SK-N-SH treated with all-trans-retinoic acid at 6 μM for 48 hours (cell line): ENCODE results near the gene UGT2B17.
"Not testable (repeated sequence)": the region's sequence is repeated elsewhere in the genome, so short reads cannot be mapped to it uniquely, and the experiment has no call there.

Experiments
- ATAC-seq: fragments of 200-7000 bp; cut with Tn5 transposase; 3 replicates; pipeline ENCODE4 v1.9.1; 2020; ENCODE audit warnings: mild to moderate bottlenecking, moderate library complexity
- ARNTL ChIP-seq: fragments of 450-650 bp; formaldehyde crosslinking; IDR thresholded peaks from 2 replicates; pipeline ENCODE4 v1.5.0; 2020; ENCODE audit warnings: low read depth, mild to moderate bottlenecking, moderate library complexity, borderline replicate concordance
- BACH2 ChIP-seq: fragments of 250-450 bp; sonication (Bioruptor Pico); IDR thresholded peaks from 2 replicates; pipeline ENCODE4 v1.9.0; 2021; ENCODE audit warnings: mild to moderate bottlenecking, borderline replicate concordance
- CSDC2 ChIP-seq: fragments of 250-450 bp; sonication (Bioruptor Pico); IDR thresholded peaks from 2 replicates; pipeline ENCODE4 v1.5.0; 2020; ENCODE audit warnings: mild to moderate bottlenecking, moderate library complexity
- ESRRG ChIP-seq: fragments of 250-450 bp; sonication (Bioruptor Pico); IDR thresholded peaks from 2 replicates; pipeline ENCODE4 v1.6.1; 2021; ENCODE audit warnings: mild to moderate bottlenecking
- GLIS3 ChIP-seq: fragments of 250-450 bp; sonication (Bioruptor Pico); IDR thresholded peaks from 2 replicates; pipeline ENCODE4 v1.5.0; 2020; ENCODE audit warnings: mild to moderate bottlenecking, moderate library complexity
- ISL1 ChIP-seq: fragments of 250-450 bp; sonication (Bioruptor Pico); IDR thresholded peaks from 2 replicates; pipeline ENCODE4 v2.1.2; 2022; ENCODE audit warnings: mild to moderate bottlenecking, moderate library complexity
- OSR1 ChIP-seq: fragments of 250-450 bp; sonication (Bioruptor Pico); IDR thresholded peaks from 2 replicates; pipeline ENCODE4 v1.8.0; 2022; ENCODE audit warnings: moderate library complexity, mild to moderate bottlenecking, inconsistent platforms
- PPARA ChIP-seq: fragments of 250-450 bp; sonication (Bioruptor Pico); IDR thresholded peaks from 2 replicates; pipeline ENCODE4 v1.5.0; 2020; ENCODE audit warnings: mild to moderate bottlenecking, borderline replicate concordance
- RARB ChIP-seq: fragments of 250-450 bp; sonication (Bioruptor Pico); IDR thresholded peaks from 2 replicates; pipeline ENCODE4 v1.8.0; 2021; ENCODE audit warnings: mild to moderate bottlenecking, moderate library complexity
- TCF4 ChIP-seq: fragments of 250-450 bp; sonication (Bioruptor Pico); IDR thresholded peaks from 2 replicates; pipeline ENCODE4 v1.8.0; 2021; ENCODE audit warnings: mild to moderate bottlenecking, moderate library complexity, borderline replicate concordance
- TOX ChIP-seq: fragments of 250-450 bp; sonication (Bioruptor Pico); IDR thresholded peaks from 2 replicates; pipeline ENCODE4 v1.8.0; 2021; ENCODE audit warnings: mild to moderate bottlenecking, moderate library complexity, borderline replicate concordance
- ZC3H10 ChIP-seq: fragments of 250-450 bp; sonication (Bioruptor Pico); IDR thresholded peaks from 2 replicates; pipeline ENCODE4 v1.5.1; 2021; ENCODE audit warnings: mild to moderate bottlenecking, moderate library complexity
- ZFP3 ChIP-seq: fragments of 250-450 bp; sonication (Bioruptor Pico); IDR thresholded peaks from 2 replicates; pipeline ENCODE4 v1.5.0; 2020; ENCODE audit warnings: mild to moderate bottlenecking, moderate library complexity
- ZFP30 ChIP-seq: fragments of 450-650 bp; formaldehyde crosslinking; IDR thresholded peaks from 2 replicates; pipeline ENCODE4 v1.5.0; 2022; ENCODE audit warnings: mild to moderate bottlenecking, moderate library complexity
- ZNF565 ChIP-seq: fragments of 450-650 bp; formaldehyde crosslinking; conservative IDR thresholded peaks from 2 replicates; pipeline ENCODE4 v1.5.0; 2020; ENCODE audit warnings: low read depth, mild to moderate bottlenecking, moderate library complexity
- ZNF70 ChIP-seq: fragments of 450-650 bp; formaldehyde crosslinking; IDR thresholded peaks from 2 replicates; pipeline ENCODE4 v1.5.0; 2020; ENCODE audit warnings: mild to moderate bottlenecking, moderate library complexity
- ZNF8 ChIP-seq: fragments of 450-650 bp; formaldehyde crosslinking; IDR thresholded peaks from 2 replicates; pipeline ENCODE4 v1.5.0; 2020; ENCODE audit warnings: mild to moderate bottlenecking, moderate library complexity
- TF ChIP-seq, protein P1 (sequence below): fragments of 250-450 bp; sonication (Bioruptor Pico); IDR thresholded peaks from 2 replicates; pipeline ENCODE4 v1.5.1; 2020; ENCODE audit warnings: low read depth, mild to moderate bottlenecking, moderate library complexity
- TF ChIP-seq, protein P2 (sequence below): fragments of 250-450 bp; sonication (Bioruptor Pico); IDR thresholded peaks from 2 replicates; pipeline ENCODE4 v1.5.0; 2020; ENCODE audit warnings: mild to moderate bottlenecking, moderate library complexity
- TF ChIP-seq, protein P3 (sequence below): fragments of 250-450 bp; sonication (Bioruptor Pico); IDR thresholded peaks from 2 replicates; pipeline ENCODE4 v1.5.1; 2021; ENCODE audit warnings: mild to moderate bottlenecking, moderate library complexity
- TF ChIP-seq, protein P4 (sequence below): fragments of 250-450 bp; sonication (Bioruptor Pico); IDR thresholded peaks from 2 replicates; pipeline ENCODE4 v1.8.0; 2020; ENCODE audit warnings: mild to moderate bottlenecking, moderate library complexity, borderline replicate concordance
- TF ChIP-seq, protein P5 (sequence below): fragments of 250-450 bp; sonication (Bioruptor Pico); IDR thresholded peaks from 2 replicates; pipeline ENCODE4 v1.8.0; 2021; ENCODE audit warnings: low read depth, mild to moderate bottlenecking, moderate library complexity, borderline replicate concordance

UGT2B17 gene

DNA sequence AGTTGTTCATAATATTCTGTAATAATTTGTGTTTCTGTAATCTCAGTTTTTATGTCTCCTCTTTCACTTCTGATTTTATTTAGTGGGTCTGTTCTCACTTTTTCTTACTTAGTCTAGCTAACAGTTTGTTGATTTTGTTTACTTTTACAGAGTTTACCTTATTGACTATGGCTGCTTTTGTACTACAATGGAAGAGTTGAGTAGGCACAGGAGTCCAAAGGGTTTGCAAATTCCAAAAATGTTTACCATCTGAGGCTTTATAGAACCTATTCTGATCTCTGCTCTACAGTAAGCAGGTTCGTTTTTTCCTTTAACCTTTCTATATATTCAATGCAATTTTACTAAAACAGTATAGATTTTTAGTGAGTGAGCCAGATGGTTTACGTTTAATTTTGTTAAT lies 55.1 kb downstream of the UGT2B17 start:
- no peak for TF ChIP-seq TOX
- TF ChIP-seq, protein P1, sequence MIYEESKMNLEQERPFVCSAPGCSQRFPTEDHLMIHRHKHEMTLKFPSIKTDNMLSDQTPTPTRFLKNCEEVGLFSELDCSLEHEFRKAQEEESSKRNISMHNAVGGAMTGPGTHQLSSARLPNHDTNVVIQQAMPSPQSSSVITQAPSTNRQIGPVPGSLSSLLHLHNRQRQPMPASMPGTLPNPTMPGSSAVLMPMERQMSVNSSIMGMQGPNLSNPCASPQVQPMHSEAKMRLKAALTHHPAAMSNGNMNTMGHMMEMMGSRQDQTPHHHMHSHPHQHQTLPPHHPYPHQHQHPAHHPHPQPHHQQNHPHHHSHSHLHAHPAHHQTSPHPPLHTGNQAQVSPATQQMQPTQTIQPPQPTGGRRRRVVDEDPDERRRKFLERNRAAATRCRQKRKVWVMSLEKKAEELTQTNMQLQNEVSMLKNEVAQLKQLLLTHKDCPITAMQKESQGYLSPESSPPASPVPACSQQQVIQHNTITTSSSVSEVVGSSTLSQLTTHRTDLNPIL (CRISPR knock-in tag) = no peak
- TF ChIP-seq, protein P2, sequence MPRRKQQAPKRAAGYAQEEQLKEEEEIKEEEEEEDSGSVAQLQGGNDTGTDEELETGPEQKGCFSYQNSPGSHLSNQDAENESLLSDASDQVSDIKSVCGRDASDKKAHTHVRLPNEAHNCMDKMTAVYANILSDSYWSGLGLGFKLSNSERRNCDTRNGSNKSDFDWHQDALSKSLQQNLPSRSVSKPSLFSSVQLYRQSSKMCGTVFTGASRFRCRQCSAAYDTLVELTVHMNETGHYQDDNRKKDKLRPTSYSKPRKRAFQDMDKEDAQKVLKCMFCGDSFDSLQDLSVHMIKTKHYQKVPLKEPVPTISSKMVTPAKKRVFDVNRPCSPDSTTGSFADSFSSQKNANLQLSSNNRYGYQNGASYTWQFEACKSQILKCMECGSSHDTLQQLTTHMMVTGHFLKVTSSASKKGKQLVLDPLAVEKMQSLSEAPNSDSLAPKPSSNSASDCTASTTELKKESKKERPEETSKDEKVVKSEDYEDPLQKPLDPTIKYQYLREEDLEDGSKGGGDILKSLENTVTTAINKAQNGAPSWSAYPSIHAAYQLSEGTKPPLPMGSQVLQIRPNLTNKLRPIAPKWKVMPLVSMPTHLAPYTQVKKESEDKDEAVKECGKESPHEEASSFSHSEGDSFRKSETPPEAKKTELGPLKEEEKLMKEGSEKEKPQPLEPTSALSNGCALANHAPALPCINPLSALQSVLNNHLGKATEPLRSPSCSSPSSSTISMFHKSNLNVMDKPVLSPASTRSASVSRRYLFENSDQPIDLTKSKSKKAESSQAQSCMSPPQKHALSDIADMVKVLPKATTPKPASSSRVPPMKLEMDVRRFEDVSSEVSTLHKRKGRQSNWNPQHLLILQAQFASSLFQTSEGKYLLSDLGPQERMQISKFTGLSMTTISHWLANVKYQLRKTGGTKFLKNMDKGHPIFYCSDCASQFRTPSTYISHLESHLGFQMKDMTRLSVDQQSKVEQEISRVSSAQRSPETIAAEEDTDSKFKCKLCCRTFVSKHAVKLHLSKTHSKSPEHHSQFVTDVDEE (CRISPR knock-in tag) = no peak
- no peak for TF ChIP-seq ZNF70 (CRISPR knock-in tag)
- TF ChIP-seq GLIS3 (CRISPR knock-in tag) = no peak
- TF ChIP-seq PPARA = no peak
- TF ChIP-seq, protein P3, sequence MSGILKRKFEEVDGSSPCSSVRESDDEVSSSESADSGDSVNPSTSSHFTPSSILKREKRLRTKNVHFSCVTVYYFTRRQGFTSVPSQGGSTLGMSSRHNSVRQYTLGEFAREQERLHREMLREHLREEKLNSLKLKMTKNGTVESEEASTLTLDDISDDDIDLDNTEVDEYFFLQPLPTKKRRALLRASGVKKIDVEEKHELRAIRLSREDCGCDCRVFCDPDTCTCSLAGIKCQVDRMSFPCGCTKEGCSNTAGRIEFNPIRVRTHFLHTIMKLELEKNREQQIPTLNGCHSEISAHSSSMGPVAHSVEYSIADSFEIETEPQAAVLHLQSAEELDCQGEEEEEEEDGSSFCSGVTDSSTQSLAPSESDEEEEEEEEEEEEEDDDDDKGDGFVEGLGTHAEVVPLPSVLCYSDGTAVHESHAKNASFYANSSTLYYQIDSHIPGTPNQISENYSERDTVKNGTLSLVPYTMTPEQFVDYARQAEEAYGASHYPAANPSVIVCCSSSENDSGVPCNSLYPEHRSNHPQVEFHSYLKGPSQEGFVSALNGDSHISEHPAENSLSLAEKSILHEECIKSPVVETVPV (CRISPR knock-in tag) = no peak
- TF ChIP-seq, protein P4, sequence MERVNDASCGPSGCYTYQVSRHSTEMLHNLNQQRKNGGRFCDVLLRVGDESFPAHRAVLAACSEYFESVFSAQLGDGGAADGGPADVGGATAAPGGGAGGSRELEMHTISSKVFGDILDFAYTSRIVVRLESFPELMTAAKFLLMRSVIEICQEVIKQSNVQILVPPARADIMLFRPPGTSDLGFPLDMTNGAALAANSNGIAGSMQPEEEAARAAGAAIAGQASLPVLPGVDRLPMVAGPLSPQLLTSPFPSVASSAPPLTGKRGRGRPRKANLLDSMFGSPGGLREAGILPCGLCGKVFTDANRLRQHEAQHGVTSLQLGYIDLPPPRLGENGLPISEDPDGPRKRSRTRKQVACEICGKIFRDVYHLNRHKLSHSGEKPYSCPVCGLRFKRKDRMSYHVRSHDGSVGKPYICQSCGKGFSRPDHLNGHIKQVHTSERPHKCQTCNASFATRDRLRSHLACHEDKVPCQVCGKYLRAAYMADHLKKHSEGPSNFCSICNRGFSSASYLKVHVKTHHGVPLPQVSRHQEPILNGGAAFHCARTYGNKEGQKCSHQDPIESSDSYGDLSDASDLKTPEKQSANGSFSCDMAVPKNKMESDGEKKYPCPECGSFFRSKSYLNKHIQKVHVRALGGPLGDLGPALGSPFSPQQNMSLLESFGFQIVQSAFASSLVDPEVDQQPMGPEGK (CRISPR knock-in tag) = no peak
- no peak for TF ChIP-seq ZFP3
- TF ChIP-seq, protein P5, sequence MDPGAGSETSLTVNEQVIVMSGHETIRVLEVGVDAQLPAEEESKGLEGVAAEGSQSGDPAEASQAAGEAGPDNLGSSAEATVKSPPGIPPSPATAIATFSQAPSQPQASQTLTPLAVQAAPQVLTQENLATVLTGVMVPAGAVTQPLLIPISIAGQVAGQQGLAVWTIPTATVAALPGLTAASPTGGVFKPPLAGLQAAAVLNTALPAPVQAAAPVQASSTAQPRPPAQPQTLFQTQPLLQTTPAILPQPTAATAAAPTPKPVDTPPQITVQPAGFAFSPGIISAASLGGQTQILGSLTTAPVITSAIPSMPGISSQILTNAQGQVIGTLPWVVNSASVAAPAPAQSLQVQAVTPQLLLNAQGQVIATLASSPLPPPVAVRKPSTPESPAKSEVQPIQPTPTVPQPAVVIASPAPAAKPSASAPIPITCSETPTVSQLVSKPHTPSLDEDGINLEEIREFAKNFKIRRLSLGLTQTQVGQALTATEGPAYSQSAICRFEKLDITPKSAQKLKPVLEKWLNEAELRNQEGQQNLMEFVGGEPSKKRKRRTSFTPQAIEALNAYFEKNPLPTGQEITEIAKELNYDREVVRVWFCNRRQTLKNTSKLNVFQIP (CRISPR knock-in tag) = no peak
- TF ChIP-seq ESRRG = no peak
- no peak for TF ChIP-seq ZNF8 (CRISPR knock-in tag)
- no peak for TF ChIP-seq TCF4
- TF ChIP-seq OSR1 (CRISPR knock-in tag) = no peak
- TF ChIP-seq ARNTL (CRISPR knock-in tag) = no peak
- TF ChIP-seq ZFP30 (CRISPR knock-in tag) = no peak
- TF ChIP-seq ISL1 (CRISPR knock-in tag) = no peak
- TF ChIP-seq CSDC2 (CRISPR knock-in tag) = no peak
- no peak for TF ChIP-seq BACH2 (CRISPR knock-in tag)
- no peak for TF ChIP-seq ZC3H10 (CRISPR knock-in tag)
- no peak for ATAC-seq

DNA sequence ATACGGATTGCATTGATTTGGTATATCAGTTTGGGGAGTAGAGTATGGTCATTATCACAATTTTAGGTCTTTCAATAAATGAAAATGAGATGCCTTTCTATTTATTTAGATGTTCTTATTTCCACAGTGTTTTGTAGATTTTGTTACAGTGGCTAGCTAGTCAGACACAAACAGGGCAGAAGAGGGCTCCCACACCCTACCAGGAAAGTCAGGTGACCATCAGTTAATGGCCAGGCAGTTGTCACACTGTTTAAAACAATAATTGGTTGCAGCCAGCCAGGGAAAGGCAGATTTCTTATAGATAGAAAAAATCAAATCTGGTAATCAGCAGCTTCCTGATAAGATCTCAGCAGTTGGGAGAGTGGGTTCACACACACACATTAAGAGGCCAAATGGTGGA lies 57.2 kb downstream of the UGT2B17 start:
- TF ChIP-seq CSDC2 (CRISPR knock-in tag) (no peak), ZNF8 (CRISPR knock-in tag) (no peak), ZFP3 (no peak), ZNF565 (CRISPR knock-in tag) (no peak), ESRRG (no peak), ZFP30 (CRISPR knock-in tag) (no peak), ARNTL (CRISPR knock-in tag) (no peak), ZNF70 (CRISPR knock-in tag) (no peak), ZC3H10 (CRISPR knock-in tag) (no peak), RARB (CRISPR knock-in tag) (no peak), TCF4 (no peak), GLIS3 (CRISPR knock-in tag) (no peak)
- TF ChIP-seq, protein P4 (CRISPR knock-in tag) = no peak
- TF ChIP-seq, protein P2 (CRISPR knock-in tag) = no peak
- TF ChIP-seq, all 23 proteins: peak for 0
- no peak for ATAC-seq

DNA sequence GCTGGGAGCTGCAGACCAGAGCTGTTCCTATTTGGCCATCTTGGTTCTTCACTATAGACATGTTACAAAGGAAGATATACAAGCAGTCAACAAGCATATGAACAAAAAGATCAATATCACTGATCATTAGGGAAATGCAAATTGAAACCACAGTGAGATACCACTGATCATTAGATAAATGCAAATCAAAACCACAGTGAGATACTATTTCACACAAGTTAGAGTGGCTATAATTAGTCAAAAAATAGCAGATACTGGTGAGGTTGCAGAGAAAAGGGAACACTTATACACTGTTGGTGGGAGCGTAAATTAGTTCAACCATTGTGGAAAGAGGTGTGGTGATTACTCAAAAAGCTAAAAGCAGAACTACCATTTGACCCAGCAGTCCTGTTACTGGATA lies 70.7 kb downstream of the UGT2B17 start:
- ATAC-seq = not testable (repeated sequence)

DNA sequence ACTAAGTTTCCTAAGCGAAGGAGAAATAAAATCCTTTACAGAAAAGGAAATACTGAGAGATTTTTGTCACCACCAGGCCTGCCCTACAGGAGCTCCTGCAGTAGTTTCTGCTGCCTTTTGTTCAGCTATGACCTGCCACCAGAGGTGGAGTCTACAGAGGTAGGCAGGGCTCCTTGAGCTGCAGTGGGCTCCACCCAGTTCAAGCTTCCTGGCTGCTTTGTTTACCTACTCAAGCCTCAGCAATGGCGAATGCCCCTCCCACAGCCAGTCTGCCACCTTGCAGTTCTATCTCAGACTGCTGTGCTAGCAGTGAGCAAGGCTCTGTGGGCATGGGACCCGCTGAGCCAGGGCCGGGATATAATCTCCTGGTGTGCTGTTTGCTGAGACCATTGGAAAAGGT lies 71.3 kb downstream of the UGT2B17 start:
- not testable (repeated sequence) for ATAC-seq

DNA sequence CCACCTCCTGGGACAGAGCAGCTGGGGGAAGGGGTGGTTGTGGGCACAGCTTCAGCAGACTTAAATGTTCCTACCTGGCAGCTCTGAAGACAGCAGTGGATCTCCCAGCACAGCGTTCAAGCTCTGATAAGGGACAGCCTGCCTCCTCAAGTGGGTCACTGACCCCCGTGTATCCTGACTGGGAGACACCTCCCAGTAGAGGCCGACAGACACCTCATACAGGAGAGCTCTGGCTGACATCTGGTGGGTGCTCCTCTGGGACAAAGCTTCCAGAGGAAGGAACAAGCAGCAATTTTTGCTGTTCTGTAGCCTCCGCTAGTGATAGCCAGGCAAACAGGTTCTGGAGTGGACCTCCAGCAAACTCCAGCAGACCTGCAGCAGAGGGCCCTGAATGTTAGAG lies 72.7 kb downstream of the UGT2B17 start:
- not testable (repeated sequence) for ATAC-seq
